OCI-LY1 (cell line): ENCODE data around the gene SYNE1.

Source experiments
- EZH2 ChIP-seq: fragments of 200-600 bp; sonication (generic), shearing (Covaris generic); IDR thresholded peaks from 2 replicates; pipeline ENCODE4 v1.8.0; 2017; ENCODE audit warnings: borderline replicate concordance, mixed run types, mild to moderate bottlenecking, antibody characterized with exemption, low read length, moderate library complexity, mixed read lengths
- TF ChIP-seq, protein P1 (sequence below): fragments of 200-600 bp; sonication (generic), shearing (Covaris generic); IDR thresholded peaks from 2 replicates; pipeline ENCODE4 v1.5.1; 2017; ENCODE audit warnings: mild to moderate bottlenecking, antibody characterized with exemption, low read length, moderate library complexity, mixed read lengths

DNA sequence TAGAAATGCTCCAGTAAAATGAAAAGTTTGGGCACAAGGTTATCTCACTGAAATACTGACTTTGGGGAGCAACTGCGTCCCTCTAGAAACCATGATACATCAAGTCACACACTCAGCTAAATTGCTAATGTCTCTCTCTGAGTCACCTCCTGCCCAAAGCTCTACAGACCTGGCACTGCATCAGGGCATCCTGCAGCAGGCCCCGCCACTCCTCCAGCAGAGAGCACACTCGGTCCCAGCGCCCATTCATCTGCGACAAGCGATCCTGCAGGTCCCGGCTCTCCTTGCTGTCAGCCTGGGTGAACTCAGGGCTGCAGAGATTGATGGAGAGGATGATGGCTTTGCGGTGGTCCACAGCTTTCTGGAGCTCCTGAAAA is 500.7 kb downstream of the SYNE1 start:
- TF ChIP-seq, protein P1, sequence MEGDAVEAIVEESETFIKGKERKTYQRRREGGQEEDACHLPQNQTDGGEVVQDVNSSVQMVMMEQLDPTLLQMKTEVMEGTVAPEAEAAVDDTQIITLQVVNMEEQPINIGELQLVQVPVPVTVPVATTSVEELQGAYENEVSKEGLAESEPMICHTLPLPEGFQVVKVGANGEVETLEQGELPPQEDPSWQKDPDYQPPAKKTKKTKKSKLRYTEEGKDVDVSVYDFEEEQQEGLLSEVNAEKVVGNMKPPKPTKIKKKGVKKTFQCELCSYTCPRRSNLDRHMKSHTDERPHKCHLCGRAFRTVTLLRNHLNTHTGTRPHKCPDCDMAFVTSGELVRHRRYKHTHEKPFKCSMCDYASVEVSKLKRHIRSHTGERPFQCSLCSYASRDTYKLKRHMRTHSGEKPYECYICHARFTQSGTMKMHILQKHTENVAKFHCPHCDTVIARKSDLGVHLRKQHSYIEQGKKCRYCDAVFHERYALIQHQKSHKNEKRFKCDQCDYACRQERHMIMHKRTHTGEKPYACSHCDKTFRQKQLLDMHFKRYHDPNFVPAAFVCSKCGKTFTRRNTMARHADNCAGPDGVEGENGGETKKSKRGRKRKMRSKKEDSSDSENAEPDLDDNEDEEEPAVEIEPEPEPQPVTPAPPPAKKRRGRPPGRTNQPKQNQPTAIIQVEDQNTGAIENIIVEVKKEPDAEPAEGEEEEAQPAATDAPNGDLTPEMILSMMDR: no peak
- no peak for TF ChIP-seq EZH2
